Transverse colon (tissue), 4 donors: Measurements from ENCODE around the gene SLC39A11.

ENCODE experiments used
- CTCF ChIP-seq, 5 experiments: fragments of 200-600 bp in 3 of 5; fragments of 450-650 bp in 2 of 5; sonication (generic) in 3 of 5; IDR thresholded peaks; 1 replicate in 2 of 5; 2 replicates in 3 of 5; pipeline ENCODE4 v1.5.1; 2016 to 2017; ENCODE audit warnings: antibody characterized with exemption in 5 of 5, inconsistent platforms in 3 of 5, mild to moderate bottlenecking in 2 of 5, moderate library complexity in 1 of 5
- POLR2AphosphoS5 ChIP-seq, 3 donors: sonication (generic); formaldehyde crosslinking; IDR thresholded peaks; one replicate each; pipeline ENCODE4 v1.6.1; 2016; ENCODE audit warnings: antibody characterized with exemption in 3 of 3

GRCh38 chr17:72887917-72888316, 204.6 kb downstream of the SLC39A11 start:
- TF ChIP-seq CTCF (IDR thresholded peaks at IDR 0.05) (no peak), POLR2AphosphoS5 (IDR thresholded peaks at IDR 0.05) (no peak)
